SK-N-SH treated with all-trans-retinoic acid at 6 μM for 48 hours (cell line): ENCODE results near the gene MGMT.

Experiments used
- ATAC-seq: fragments of 200-7000 bp; cut with Tn5 transposase; 3 replicates; pipeline ENCODE4 v1.9.1; 2020; ENCODE audit warnings: mild to moderate bottlenecking, moderate library complexity
- BACH2 ChIP-seq: fragments of 250-450 bp; sonication (Bioruptor Pico); IDR thresholded peaks from 2 replicates; pipeline ENCODE4 v1.9.0; 2021; ENCODE audit warnings: mild to moderate bottlenecking, borderline replicate concordance
- CSDC2 ChIP-seq: fragments of 250-450 bp; sonication (Bioruptor Pico); IDR thresholded peaks from 2 replicates; pipeline ENCODE4 v1.5.0; 2020; ENCODE audit warnings: mild to moderate bottlenecking, moderate library complexity
- ESRRG ChIP-seq: fragments of 250-450 bp; sonication (Bioruptor Pico); IDR thresholded peaks from 2 replicates; pipeline ENCODE4 v1.6.1; 2021; ENCODE audit warnings: mild to moderate bottlenecking
- GLIS3 ChIP-seq: fragments of 250-450 bp; sonication (Bioruptor Pico); IDR thresholded peaks from 2 replicates; pipeline ENCODE4 v1.5.0; 2020; ENCODE audit warnings: mild to moderate bottlenecking, moderate library complexity
- ISL1 ChIP-seq: fragments of 250-450 bp; sonication (Bioruptor Pico); IDR thresholded peaks from 2 replicates; pipeline ENCODE4 v2.1.2; 2022; ENCODE audit warnings: mild to moderate bottlenecking, moderate library complexity
- OSR1 ChIP-seq: fragments of 250-450 bp; sonication (Bioruptor Pico); IDR thresholded peaks from 2 replicates; pipeline ENCODE4 v1.8.0; 2022; ENCODE audit warnings: moderate library complexity, mild to moderate bottlenecking, inconsistent platforms
- PATZ1 ChIP-seq: fragments of 250-450 bp; sonication (Bioruptor Pico); IDR thresholded peaks from 2 replicates; pipeline ENCODE4 v1.8.0; 2020; ENCODE audit warnings: mild to moderate bottlenecking, moderate library complexity, borderline replicate concordance
- PPARA ChIP-seq: fragments of 250-450 bp; sonication (Bioruptor Pico); IDR thresholded peaks from 2 replicates; pipeline ENCODE4 v1.5.0; 2020; ENCODE audit warnings: mild to moderate bottlenecking, borderline replicate concordance
- RARB ChIP-seq: fragments of 250-450 bp; sonication (Bioruptor Pico); IDR thresholded peaks from 2 replicates; pipeline ENCODE4 v1.8.0; 2021; ENCODE audit warnings: mild to moderate bottlenecking, moderate library complexity
- TCF4 ChIP-seq: fragments of 250-450 bp; sonication (Bioruptor Pico); IDR thresholded peaks from 2 replicates; pipeline ENCODE4 v1.8.0; 2021; ENCODE audit warnings: mild to moderate bottlenecking, moderate library complexity, borderline replicate concordance
- TOX ChIP-seq: fragments of 250-450 bp; sonication (Bioruptor Pico); IDR thresholded peaks from 2 replicates; pipeline ENCODE4 v1.8.0; 2021; ENCODE audit warnings: mild to moderate bottlenecking, moderate library complexity, borderline replicate concordance
- TSHZ2 ChIP-seq: fragments of 250-450 bp; sonication (Bioruptor Pico); IDR thresholded peaks from 2 replicates; pipeline ENCODE4 v1.5.0; 2020; ENCODE audit warnings: mild to moderate bottlenecking, moderate library complexity
- ZC3H10 ChIP-seq: fragments of 250-450 bp; sonication (Bioruptor Pico); IDR thresholded peaks from 2 replicates; pipeline ENCODE4 v1.5.1; 2021; ENCODE audit warnings: mild to moderate bottlenecking, moderate library complexity
- ZFP3 ChIP-seq: fragments of 250-450 bp; sonication (Bioruptor Pico); IDR thresholded peaks from 2 replicates; pipeline ENCODE4 v1.5.0; 2020; ENCODE audit warnings: mild to moderate bottlenecking, moderate library complexity
- ZFP30 ChIP-seq: fragments of 450-650 bp; formaldehyde crosslinking; IDR thresholded peaks from 2 replicates; pipeline ENCODE4 v1.5.0; 2022; ENCODE audit warnings: mild to moderate bottlenecking, moderate library complexity
- ZNF565 ChIP-seq: fragments of 450-650 bp; formaldehyde crosslinking; conservative IDR thresholded peaks from 2 replicates; pipeline ENCODE4 v1.5.0; 2020; ENCODE audit warnings: low read depth, mild to moderate bottlenecking, moderate library complexity
- ZNF70 ChIP-seq: fragments of 450-650 bp; formaldehyde crosslinking; IDR thresholded peaks from 2 replicates; pipeline ENCODE4 v1.5.0; 2020; ENCODE audit warnings: mild to moderate bottlenecking, moderate library complexity
- ZNF8 ChIP-seq: fragments of 450-650 bp; formaldehyde crosslinking; IDR thresholded peaks from 2 replicates; pipeline ENCODE4 v1.5.0; 2020; ENCODE audit warnings: mild to moderate bottlenecking, moderate library complexity
- TF ChIP-seq, protein P1 (sequence below): fragments of 250-450 bp; sonication (Bioruptor Pico); IDR thresholded peaks from 2 replicates; pipeline ENCODE4 v1.5.1; 2021; ENCODE audit warnings: mild to moderate bottlenecking, moderate library complexity
- TF ChIP-seq, protein P2 (sequence below): fragments of 250-450 bp; sonication (Bioruptor Pico); IDR thresholded peaks from 2 replicates; pipeline ENCODE4 v1.5.1; 2020; ENCODE audit warnings: low read depth, mild to moderate bottlenecking, moderate library complexity

MGMT gene

DNA sequence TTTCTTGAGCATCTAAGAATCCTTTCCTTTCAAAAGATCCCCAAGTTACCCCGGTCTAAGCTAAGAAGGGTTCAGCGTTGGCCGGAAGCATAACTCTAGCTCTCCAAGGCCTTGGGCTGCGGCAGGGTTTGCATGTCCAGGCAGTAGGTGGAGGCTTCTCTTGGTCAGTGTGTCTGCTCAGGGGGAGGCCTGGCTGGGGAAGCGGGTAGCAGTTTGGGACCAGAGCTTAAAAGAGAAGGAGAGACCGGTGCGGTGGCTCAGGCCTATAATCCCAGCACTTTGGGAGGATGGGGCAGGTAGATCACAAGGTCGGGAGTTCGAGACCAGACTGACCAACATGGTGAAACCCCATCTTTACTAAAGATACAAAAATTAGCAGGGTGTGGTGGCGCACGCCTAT, 226.3 kb downstream of the MGMT start:
- no peak for TF ChIP-seq GLIS3
- TF ChIP-seq TCF4: no peak
- no peak for TF ChIP-seq RARB (CRISPR knock-in tag)
- no peak for TF ChIP-seq ZFP30
- TF ChIP-seq ZNF8: no peak
- TF ChIP-seq ZNF565: no peak
- TF ChIP-seq, all 23 proteins: peak for 0
- ATAC-seq: no peak

GRCh38 chr10:129694184-129694583, 227.1 kb downstream of the MGMT start:
- no peak for ATAC-seq

DNA sequence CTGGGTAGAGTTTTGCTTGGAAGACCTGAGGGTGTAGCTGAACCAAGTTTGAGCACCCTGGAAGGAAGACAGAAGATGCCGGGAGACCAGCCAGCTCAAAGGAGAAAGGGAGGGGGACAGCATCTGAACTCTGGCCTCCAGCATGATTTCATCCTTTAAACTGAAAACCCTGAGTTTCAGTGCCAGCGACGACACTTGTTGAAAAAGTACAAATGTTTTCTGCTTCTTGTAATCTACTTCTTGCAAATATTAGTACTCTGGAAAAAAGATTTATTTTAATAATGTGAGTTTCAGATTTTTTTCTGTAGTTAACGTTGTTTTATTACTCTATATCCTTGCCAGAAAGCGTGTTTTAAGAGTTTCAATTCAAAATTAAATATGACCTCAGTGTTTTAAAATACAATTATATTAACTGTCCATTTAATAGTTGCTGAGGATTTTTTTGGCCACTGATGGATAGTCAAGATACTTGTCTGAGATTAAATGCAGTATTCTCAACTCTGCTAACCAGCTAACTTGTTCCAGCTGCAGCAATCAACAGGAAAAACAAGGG, 227.7 kb downstream of the MGMT start:
- TF ChIP-seq, protein P1, sequence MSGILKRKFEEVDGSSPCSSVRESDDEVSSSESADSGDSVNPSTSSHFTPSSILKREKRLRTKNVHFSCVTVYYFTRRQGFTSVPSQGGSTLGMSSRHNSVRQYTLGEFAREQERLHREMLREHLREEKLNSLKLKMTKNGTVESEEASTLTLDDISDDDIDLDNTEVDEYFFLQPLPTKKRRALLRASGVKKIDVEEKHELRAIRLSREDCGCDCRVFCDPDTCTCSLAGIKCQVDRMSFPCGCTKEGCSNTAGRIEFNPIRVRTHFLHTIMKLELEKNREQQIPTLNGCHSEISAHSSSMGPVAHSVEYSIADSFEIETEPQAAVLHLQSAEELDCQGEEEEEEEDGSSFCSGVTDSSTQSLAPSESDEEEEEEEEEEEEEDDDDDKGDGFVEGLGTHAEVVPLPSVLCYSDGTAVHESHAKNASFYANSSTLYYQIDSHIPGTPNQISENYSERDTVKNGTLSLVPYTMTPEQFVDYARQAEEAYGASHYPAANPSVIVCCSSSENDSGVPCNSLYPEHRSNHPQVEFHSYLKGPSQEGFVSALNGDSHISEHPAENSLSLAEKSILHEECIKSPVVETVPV (CRISPR knock-in tag): no peak
- TF ChIP-seq, protein P2, sequence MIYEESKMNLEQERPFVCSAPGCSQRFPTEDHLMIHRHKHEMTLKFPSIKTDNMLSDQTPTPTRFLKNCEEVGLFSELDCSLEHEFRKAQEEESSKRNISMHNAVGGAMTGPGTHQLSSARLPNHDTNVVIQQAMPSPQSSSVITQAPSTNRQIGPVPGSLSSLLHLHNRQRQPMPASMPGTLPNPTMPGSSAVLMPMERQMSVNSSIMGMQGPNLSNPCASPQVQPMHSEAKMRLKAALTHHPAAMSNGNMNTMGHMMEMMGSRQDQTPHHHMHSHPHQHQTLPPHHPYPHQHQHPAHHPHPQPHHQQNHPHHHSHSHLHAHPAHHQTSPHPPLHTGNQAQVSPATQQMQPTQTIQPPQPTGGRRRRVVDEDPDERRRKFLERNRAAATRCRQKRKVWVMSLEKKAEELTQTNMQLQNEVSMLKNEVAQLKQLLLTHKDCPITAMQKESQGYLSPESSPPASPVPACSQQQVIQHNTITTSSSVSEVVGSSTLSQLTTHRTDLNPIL (CRISPR knock-in tag): peak; percentile 63
- TF ChIP-seq ISL1 (CRISPR knock-in tag): peak; percentile 81
- no peak for ATAC-seq

More at GRCh38 chr10:129694184-129694583, 227.1 kb downstream of the MGMT start:
- no peak for TF ChIP-seq RARB (CRISPR knock-in tag)
- TF ChIP-seq PATZ1 (CRISPR knock-in tag): no peak
- no peak for TF ChIP-seq PPARA (CRISPR knock-in tag)
- TF ChIP-seq, protein P2 (CRISPR knock-in tag): no peak
- no peak for TF ChIP-seq BACH2 (CRISPR knock-in tag)
- TF ChIP-seq ZNF565: no peak
- TF ChIP-seq TSHZ2: no peak
- no peak for TF ChIP-seq ZC3H10 (CRISPR knock-in tag)
- TF ChIP-seq TCF4: no peak
- TF ChIP-seq GLIS3: no peak
- no peak for TF ChIP-seq OSR1 (CRISPR knock-in tag)
- no peak for TF ChIP-seq ESRRG (CRISPR knock-in tag)
- TF ChIP-seq CSDC2: no peak
- TF ChIP-seq ISL1 (CRISPR knock-in tag): no peak
- no peak for TF ChIP-seq ZFP3
- no peak for TF ChIP-seq TOX (CRISPR knock-in tag)

GRCh38 chr10:129695671-129696070, 228.6 kb downstream of the MGMT start:
- TF ChIP-seq TOX (CRISPR knock-in tag) (no peak), ZFP30 (no peak), ISL1 (CRISPR knock-in tag) (no peak), ZNF70 (no peak), PATZ1 (CRISPR knock-in tag) (no peak), OSR1 (CRISPR knock-in tag) (no peak)
- TF ChIP-seq, all 23 proteins: peak for 0
- ATAC-seq: no peak
